ENCODE measurements around the gene ATG9B. TPM values are rescaled to one million over a fixed set of nuclear protein-coding genes. Genes with fewer than 3 reads are reported as not detected.

The ATG9B gene
- total and polyA plus RNA-seq, 7 donors = 0.12 to 0.18 (median 0.18) TPM; not detected in 4

- Histone ChIP-seq H3K27ac (no peak overlapping the region), H3K36me3 (ENCODE audit: insufficient read depth in 1 of 2, low read depth in 1 of 2) (no peaks in the 10 kb centered on the region), H3K27me3 (ENCODE audit: insufficient read depth in 3 of 3, low read length in 2 of 3) (peaks cover 0 to 76% (median 18%) of the 10 kb centered on the region in 3 donors), H3K9me3 (no peaks in the 10 kb centered on the region), H3K4me1 (peaks cover 5% of the 10 kb centered on the region), H3K4me3 (no peak overlapping the region)
- no peak for TF ChIP-seq CTCF (IDR thresholded peaks at IDR 0.05)
- 20 to 37% (median 26%) methylated on average over 7 of the region's 7 CpGs for WGBS, 3 donors
- DNase-seq (no peak), ATAC-seq (no peak)
- intact Hi-C loops (cut with DNase I) = loop anchor here (2.0 to 10.0 kb wide), 2 partner anchors 77 to 195 kb away; no protein-coding TSS in a partner anchor
Measured at GRCh38 chr7:150979713-150980390, 44.4 kb downstream of the ATG9B start.

GRCh38 chr7:150978126-150978789 is 46.0 kb downstream of the ATG9B start, which contains the start of gene KCNH2:
Gene KCNH2, minus strand, starts transcription at chr7:150978321. Its CDS starts 408 bp downstream, at chr7:150977913.
- Histone ChIP-seq H3K4me1 (peaks cover 5% of the 10 kb centered on the region), H3K4me3 (peak within 1 kb of the TSS; percentile 52), H3K27me3 (ENCODE audit: insufficient read depth in 3 of 3, low read length in 2 of 3) (peaks cover 0 to 89% (median 25%) of the 10 kb centered on the region in 3 donors), H3K27ac (no peak within 1 kb of the TSS), H3K9me3 (no peaks in the 10 kb centered on the region), H3K36me3 (ENCODE audit: insufficient read depth in 1 of 2, low read depth in 1 of 2) (no peaks in the 10 kb centered on the region)
- no peak for TF ChIP-seq CTCF (IDR thresholded peaks at IDR 0.05)
- ATAC-seq (peak in 2 of 4 donors; percentile 23 to 65), DNase-seq (no peak)
- 0 to 7% (median 1%) methylated on average over 15 to 81 of the region's 81 CpGs for WGBS, 3 donors
- intact Hi-C loops (cut with DNase I) = no loop called here

- TF ChIP-seq CTCF (IDR thresholded peaks at IDR 0.05) = no peak
- intact Hi-C loops (cut with DNase I) = no loop called here
- Histone ChIP-seq H3K9me3 (no peaks in the 10 kb centered on the region), H3K27ac (no peak overlapping the region), H3K4me3 (no peak overlapping the region), H3K36me3 (ENCODE audit: insufficient read depth in 1 of 2, low read depth in 1 of 2) (no peaks in the 10 kb centered on the region), H3K27me3 (ENCODE audit: insufficient read depth in 3 of 3, low read length in 2 of 3) (peaks cover 0 to 85% (median 25%) of the 10 kb centered on the region in 3 donors), H3K4me1 (peaks cover 5% of the 10 kb centered on the region)
- DNase-seq = no peak
- no peak for ATAC-seq
- WGBS, 3 donors = 4 to 6% (median 4%) methylated on average over 30 to 62 of the region's 62 CpGs
Measured at GRCh38 chr7:150977382-150978125, 46.7 kb downstream of the ATG9B start.

- ATAC-seq (no peak), DNase-seq (no peak)
- H3K9me3 ChIP-seq = no peaks in the 10 kb centered on the region
- no peak overlapping the region for H3K4me3 ChIP-seq
- intact Hi-C loops (cut with DNase I) = no loop called here
- H3K4me1 ChIP-seq = peaks cover 5% of the 10 kb centered on the region
- H3K27me3 ChIP-seq (ENCODE audit: insufficient read depth in 3 of 3, low read length in 2 of 3) = peaks cover 0 to 79% (median 25%) of the 10 kb centered on the region in 3 donors
- TF ChIP-seq CTCF (IDR thresholded peaks at IDR 0.05) = no peak
- WGBS, 3 donors = 24 to 33% (median 25%) methylated on average over 13 of the region's 13 CpGs
- H3K36me3 ChIP-seq (ENCODE audit: insufficient read depth in 1 of 2, low read depth in 1 of 2) = no peaks in the 10 kb centered on the region
- H3K27ac ChIP-seq = no peak overlapping the region
Measured at GRCh38 chr7:150976529-150977381, 47.5 kb downstream of the ATG9B start.
